Caco-2 (cell line): ENCODE measurements around the gene SMS. TPM values are rescaled to one million over a fixed set of nuclear protein-coding genes. Genes with fewer than 3 reads are reported as not detected.
"Not testable (repeated sequence)": the region's sequence is repeated elsewhere in the genome, so short reads cannot be mapped to it uniquely, and the experiment has no call there.

Experiments
- BruUV-seq: library from RNA; stranded (reverse); fragments of 400-500 nt; replicated peaks from 2 replicates; lab custom pipeline; 2021; lab: Mats Ljungman, UMichigan
- CTCF ChIA-PET: fragments of 300-600 bp; sonication (Branson Sonifier 250); formaldehyde crosslinking; loops from one replicate; lab custom pipeline; 2022; ENCODE audit warnings: antibody characterized with exemption; lab: Charles Lee
- POLR2A ChIA-PET: fragments of 300-600 bp; sonication (Branson Sonifier 250); formaldehyde crosslinking; loops from one replicate; lab custom pipeline; 2022; ENCODE audit warnings: antibody characterized with exemption; lab: Charles Lee
- DNase-seq, 2 experiments: peaks; one replicate each; pipeline versions ENCODE4 v3.0.0 to v3.0.0-alpha.2; 2020 to 2022
- H3K27me3 ChIP-seq: replicated peaks from 2 replicates; pipeline ENCODE4 v1.6.0; 2011; ENCODE audit warnings: low read length; ENCODE audit not compliant: control insufficient read depth, insufficient read depth
- H3K36me3 ChIP-seq: 2 replicates; pipeline ENCODE4 v1.5.1; 2011; ENCODE audit warnings: low read length; ENCODE audit not compliant: control insufficient read depth, insufficient read depth
- H3K4me1 ChIP-seq: fragments of 250-450 bp; sonication (Bioruptor Pico); 2 replicates; pipeline ENCODE4 v1.5.1; 2020; ENCODE audit warnings: mild to moderate bottlenecking
- H3K4me3 ChIP-seq: 2 replicates; pipeline ENCODE4 v1.5.1; 2011; ENCODE audit warnings: low read depth, mild to moderate bottlenecking, control low read depth, low read length
- H3K9me3 ChIP-seq: fragments of 250-450 bp; sonication (Bioruptor Pico); 2 replicates; pipeline ENCODE4 v1.5.1; 2020; ENCODE audit warnings: mild to moderate bottlenecking, moderate library complexity
- H3K27ac Mint-ChIP-seq: one replicate; pipeline ENCODE4 v1.8.0; 2022; ENCODE audit warnings: mixed read lengths; ENCODE audit not compliant: unreplicated experiment
- H3K27me3 Mint-ChIP-seq: one replicate; pipeline ENCODE4 v1.8.0; 2022; ENCODE audit warnings: mixed read lengths; ENCODE audit not compliant: insufficient read depth, unreplicated experiment
- H3K36me3 Mint-ChIP-seq: one replicate; pipeline ENCODE4 v1.8.0; 2022; ENCODE audit warnings: mild to moderate bottlenecking, mixed read lengths; ENCODE audit not compliant: insufficient read depth, unreplicated experiment
- H3K4me1 Mint-ChIP-seq: one replicate; pipeline ENCODE4 v1.8.0; 2022; ENCODE audit warnings: low read depth, mixed read lengths; ENCODE audit not compliant: unreplicated experiment
- H3K4me3 Mint-ChIP-seq: one replicate; pipeline ENCODE4 v1.8.0; 2022; ENCODE audit warnings: mild to moderate bottlenecking, moderate library complexity, mixed read lengths; ENCODE audit not compliant: unreplicated experiment
- H3K9me3 Mint-ChIP-seq: one replicate; pipeline ENCODE4 v1.8.0; 2022; ENCODE audit warnings: mixed read lengths; ENCODE audit not compliant: unreplicated experiment
- CTCF ChIP-seq, 2 experiments: fragments of 200-600 bp in 1 of 2; IDR thresholded peaks; 1 replicate in 1 of 2; 2 replicates in 1 of 2; pipeline versions ENCODE4 v1.5.1 to v1.8.0; 2011 to 2022; ENCODE audit warnings: antibody characterized with exemption in 1 of 2, control low read depth in 1 of 2, inconsistent platforms in 1 of 2, low read depth in 1 of 2, low read length in 1 of 2, mild to moderate bottlenecking in 1 of 2, moderate library complexity in 1 of 2; ENCODE audit not compliant: insufficient read depth in 1 of 2, severe bottlenecking in 1 of 2, unreplicated experiment in 1 of 2
- intact Hi-C: fragments of 100-400 bp; cut with micrococcal nuclease; formaldehyde crosslinking; loops from one replicate; pipeline ENCODE4 v1.10.0; 2022; ENCODE audit not compliant: unreplicated experiment
- total RNA-seq: library from RNA; stranded (reverse); gene quantifications from 2 replicates; pipeline ENCODE4 v1.2.3, GENCODE V29; 2022

The SMS gene
- total RNA-seq, 1 experiment from 2014 or later = 158 TPM

- Histone ChIP-seq H3K9me3 (no peaks in the 10 kb centered on the region), H3K4me3 (no peak overlapping the region), H3K4me1 (0 out of 2 replicates have a peak, but pooled peaks cover 2% of the 10 kb centered on the region), H3K27me3 (no peaks in the 10 kb centered on the region), H3K36me3 (no peaks in the 10 kb centered on the region)
- Mint-ChIP-seq H3K9me3 (no peaks in the 10 kb centered on the region), H3K27me3 (no peaks in the 10 kb centered on the region), H3K4me3 (no peak overlapping the region), H3K27ac (no peak overlapping the region), H3K36me3 (peaks cover 25% of the 10 kb centered on the region), H3K4me1 (peaks cover 20% of the 10 kb centered on the region)
- ChIA-PET CTCF (no interaction called here), POLR2A (no interaction called here)
- TF ChIP-seq CTCF (IDR thresholded peaks at IDR 0.05; ENCODE audit: insufficient read depth in 1 of 2, low read depth in 1 of 2, low read length in 1 of 2, severe bottlenecking in 1 of 2, unreplicated experiment in 1 of 2) = no peak
- intact Hi-C loops = no loop called here
- BruUV-seq = no TSS peak
- no peak for DNase-seq
Observed at GRCh38 chrX:21947671-21948070, 7.2 kb downstream of the SMS start.

- H3K27me3 ChIP-seq = no peaks in the 10 kb centered on the region
- no peak overlapping the region for H3K4me3 ChIP-seq
- ChIA-PET POLR2A (no interaction called here), CTCF (no interaction called here)
- no peak overlapping the region for H3K27ac Mint-ChIP-seq
- TF ChIP-seq CTCF (IDR thresholded peaks at IDR 0.05; ENCODE audit: insufficient read depth in 1 of 2, low read depth in 1 of 2, low read length in 1 of 2, severe bottlenecking in 1 of 2, unreplicated experiment in 1 of 2) = no peak
- H3K9me3 ChIP-seq = no peaks in the 10 kb centered on the region
- intact Hi-C loops = no loop called here
- no TSS peak for BruUV-seq
- 0 out of 2 replicates have a peak, but pooled peaks cover 2% of the 10 kb centered on the region for H3K4me1 ChIP-seq
- no peaks in the 10 kb centered on the region for H3K27me3 Mint-ChIP-seq
- peaks cover 25% of the 10 kb centered on the region for H3K4me1 Mint-ChIP-seq
- H3K4me3 Mint-ChIP-seq = no peak overlapping the region
- no peaks in the 10 kb centered on the region for H3K36me3 ChIP-seq
- peaks cover 22% of the 10 kb centered on the region for H3K36me3 Mint-ChIP-seq
- H3K9me3 Mint-ChIP-seq = no peaks in the 10 kb centered on the region
- DNase-seq = no peak
Observed at GRCh38 chrX:21948897-21949578, 8.5 kb downstream of the SMS start.

- intact Hi-C loops = no loop called here
- H3K4me1 Mint-ChIP-seq = peaks cover 25% of the 10 kb centered on the region
- H3K27me3 Mint-ChIP-seq = no peaks in the 10 kb centered on the region
- H3K9me3 ChIP-seq = no peaks in the 10 kb centered on the region
- DNase-seq = no peak
- no peaks in the 10 kb centered on the region for H3K9me3 Mint-ChIP-seq
- ChIA-PET CTCF (no interaction called here), POLR2A (no interaction called here)
- H3K4me1 ChIP-seq = 0 out of 2 replicates have a peak, but pooled peaks cover 2% of the 10 kb centered on the region
- no peaks in the 10 kb centered on the region for H3K27me3 ChIP-seq
- no peak overlapping the region for H3K4me3 ChIP-seq
- TF ChIP-seq CTCF (IDR thresholded peaks at IDR 0.05; ENCODE audit: insufficient read depth in 1 of 2, low read depth in 1 of 2, low read length in 1 of 2, severe bottlenecking in 1 of 2, unreplicated experiment in 1 of 2) = no peak
- H3K4me3 Mint-ChIP-seq = no peak overlapping the region
- no peaks in the 10 kb centered on the region for H3K36me3 ChIP-seq
- H3K36me3 Mint-ChIP-seq = peaks cover 22% of the 10 kb centered on the region
- H3K27ac Mint-ChIP-seq = no peak overlapping the region
- no TSS peak for BruUV-seq
Observed at GRCh38 chrX:21949689-21950088, 9.2 kb downstream of the SMS start.

GRCh38 chrX:21950557-21950956 is 10.0 kb downstream of the SMS start:
- Mint-ChIP-seq H3K4me1 (peaks cover 25% of the 10 kb centered on the region), H3K36me3 (peaks cover 26% of the 10 kb centered on the region)
- BruUV-seq, POLR2A ChIA-PET, H3K9me3 Mint-ChIP-seq, DNase-seq, H3K4me3 Mint-ChIP-seq, H3K36me3 ChIP-seq, H3K27me3 Mint-ChIP-seq, intact Hi-C loops, CTCF ChIA-PET, H3K27me3 ChIP-seq, H3K27ac Mint-ChIP-seq, H3K4me3 ChIP-seq, H3K9me3 ChIP-seq, H3K4me1 ChIP-seq: not testable (repeated sequence)
